Cortex of kidney (tissue), 1 donor: Measurements from ENCODE around the gene CERKL.

Experiments
- DNase-seq: peaks from one replicate; lab custom pipeline; 2025; lab: John Stamatoyannopoulos, UW

CERKL gene

DNA sequence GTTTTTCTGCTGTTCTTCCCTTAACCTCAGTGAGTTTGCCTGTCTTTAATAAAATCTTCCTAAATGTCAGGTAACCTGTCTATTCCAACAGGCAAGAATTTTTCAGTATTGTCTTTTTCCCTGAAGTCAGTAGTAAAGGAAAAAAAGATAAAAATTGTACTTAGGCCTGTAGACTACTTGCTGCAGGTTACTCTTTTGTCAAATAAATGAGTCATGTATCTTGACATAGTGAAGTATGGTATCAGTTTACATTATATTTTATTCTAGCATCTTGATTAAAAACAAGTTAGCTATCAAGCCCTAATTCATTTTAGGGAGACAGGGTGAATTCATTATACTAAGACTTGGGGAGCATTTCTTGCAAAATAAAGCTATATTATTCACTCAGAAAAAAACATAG lies 139.9 kb downstream of the CERKL start:
- DNase-seq, result no peak

- DNase-seq, result no peak
These were observed 141.2 kb downstream of the CERKL start for GRCh38 chr2:181515719-181516118.

GRCh38 chr2:181500201-181500600 lies 156.7 kb downstream of the CERKL start:
- no peak for DNase-seq

DNA sequence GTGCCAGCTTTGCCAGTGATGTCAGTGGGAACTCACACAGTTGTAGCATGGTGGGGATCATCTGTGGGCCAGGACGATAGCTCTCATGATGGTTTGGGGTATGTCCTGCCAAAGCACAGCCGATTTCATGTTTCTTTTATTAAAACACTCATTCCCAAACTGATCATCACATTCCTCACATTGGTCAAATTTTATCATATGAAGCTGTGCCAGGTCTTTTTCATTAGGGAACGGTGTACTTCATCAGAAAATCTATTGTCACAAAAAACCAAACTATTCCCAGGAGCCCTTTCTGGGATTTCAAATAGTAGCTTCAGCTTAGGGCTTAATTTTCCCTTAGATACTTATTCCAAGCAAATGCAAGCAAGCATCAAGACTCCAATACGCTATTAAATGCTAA lies 157.7 kb downstream of the CERKL start:
- no peak for DNase-seq
